GM23338 (cell line): ENCODE data around the gene ADAMTS17. TPM values are rescaled to one million over a fixed set of nuclear protein-coding genes. Genes with fewer than 3 reads are reported as not detected.

ENCODE experiments used
- ATAC-seq: fragments of 200-7000 bp; cut with Tn5 transposase; 3 replicates; pipeline ENCODE4 v1.9.1; 2020
- DNase-seq: peaks from one replicate; pipeline ENCODE4 v3.0.0-alpha.2; 2015; ENCODE audit warnings: low spot score
- H2AFZ ChIP-seq: fragments of 200-600 bp; sonication (generic); 2 replicates; pipeline ENCODE4 v1.8.0; 2016; ENCODE audit warnings: antibody characterized with exemption, mild to moderate bottlenecking, moderate library complexity
- H3F3A ChIP-seq: fragments of 200-600 bp; sonication (generic); replicated peaks from 2 replicates; pipeline ENCODE4 v1.8.0; 2017; ENCODE audit warnings: antibody characterized with exemption, mixed run types, low read depth
- H3K27ac ChIP-seq: fragments of 200-600 bp; sonication (generic); 2 replicates; pipeline ENCODE4 v1.6.1; 2016; ENCODE audit warnings: low read depth
- H3K27me3 ChIP-seq: fragments of 200-600 bp; sonication (generic); 2 replicates; pipeline ENCODE4 v1.8.0; 2016; ENCODE audit warnings: mild to moderate bottlenecking, mixed run types, moderate library complexity; ENCODE audit not compliant: insufficient read depth
- H3K36me3 ChIP-seq: fragments of 200-600 bp; sonication (generic); 2 replicates; pipeline ENCODE4 v1.8.0; 2016; ENCODE audit warnings: mild to moderate bottlenecking; ENCODE audit not compliant: insufficient read depth
- H3K4me1 ChIP-seq: fragments of 200-600 bp; sonication (generic); 2 replicates; pipeline ENCODE4 v1.8.0; 2016; ENCODE audit warnings: mild to moderate bottlenecking, moderate library complexity; ENCODE audit not compliant: insufficient read depth
- H3K4me2 ChIP-seq: fragments of 200-600 bp; sonication (generic); 2 replicates; pipeline ENCODE4 v1.7.1; 2017; ENCODE audit warnings: mixed run types
- H3K4me3 ChIP-seq: fragments of 200-600 bp; sonication (generic); 2 replicates; pipeline ENCODE4 v1.6.1; 2016; ENCODE audit warnings: mixed run types
- H3K79me2 ChIP-seq: fragments of 200-600 bp; sonication (generic); replicated peaks from 2 replicates; pipeline ENCODE4 v1.8.0; 2017; ENCODE audit warnings: mild to moderate bottlenecking; ENCODE audit not compliant: insufficient read depth
- H3K9me2 ChIP-seq: fragments of 200-600 bp; sonication (generic); 2 replicates; pipeline ENCODE4 v1.8.0; 2017; ENCODE audit not compliant: insufficient read depth
- H4K20me1 ChIP-seq: fragments of 200-600 bp; sonication (generic); replicated peaks from 2 replicates; pipeline ENCODE4 v1.8.0; 2017; ENCODE audit warnings: mild to moderate bottlenecking; ENCODE audit not compliant: insufficient read depth
- H3K27ac Mint-ChIP-seq: 2 replicates; pipeline ENCODE4 v1.8.0; 2020; ENCODE audit warnings: inconsistent platforms, mild to moderate bottlenecking, moderate library complexity, mixed read lengths
- H3K27me3 Mint-ChIP-seq: 3 replicates; pipeline ENCODE4 v1.8.0; 2022; ENCODE audit warnings: low read depth, mild to moderate bottlenecking, moderate library complexity, mixed read lengths, inconsistent platforms; ENCODE audit not compliant: insufficient read depth, poor library complexity
- H3K36me3 Mint-ChIP-seq: 3 replicates; pipeline ENCODE4 v1.8.0; 2021; ENCODE audit warnings: low read depth, mild to moderate bottlenecking, inconsistent platforms, moderate library complexity, mixed read lengths
- H3K4me1 Mint-ChIP-seq: 3 replicates; pipeline ENCODE4 v1.8.0; 2020; ENCODE audit warnings: mild to moderate bottlenecking, inconsistent platforms, mixed read lengths
- H3K4me3 Mint-ChIP-seq: 3 replicates; pipeline ENCODE4 v1.8.0; 2021; ENCODE audit warnings: moderate library complexity, mild to moderate bottlenecking, inconsistent platforms, mixed read lengths
- H3K9me3 Mint-ChIP-seq: 3 replicates; pipeline ENCODE4 v1.8.0; 2020; ENCODE audit warnings: moderate library complexity, mild to moderate bottlenecking, inconsistent platforms, mixed read lengths
- CREB1 ChIP-seq: fragments of 250-450 bp; sonication (Bioruptor Pico); IDR thresholded peaks from 2 replicates; pipeline ENCODE4 v1.5.0; 2020; ENCODE audit warnings: low read depth, mild to moderate bottlenecking, moderate library complexity
- EZH2 ChIP-seq: fragments of 200-600 bp; sonication (generic); IDR thresholded peaks from one replicate; pipeline ENCODE4 v1.8.0; 2017; ENCODE audit warnings: antibody characterized with exemption, mild to moderate bottlenecking, low read depth; ENCODE audit not compliant: unreplicated experiment
- EZH2phosphoT487 ChIP-seq: fragments of 200-600 bp; sonication (generic); IDR thresholded peaks from one replicate; pipeline ENCODE4 v1.8.1; 2018; ENCODE audit warnings: antibody characterized with exemption; ENCODE audit not compliant: unreplicated experiment
- JUNB ChIP-seq: IDR thresholded peaks from one replicate; pipeline ENCODE4 v1.6.1; 2016; ENCODE audit warnings: antibody characterized with exemption; ENCODE audit not compliant: unreplicated experiment
- NANOG ChIP-seq: IDR thresholded peaks from 2 replicates; pipeline ENCODE4 v1.6.1; 2016; ENCODE audit warnings: antibody characterized with exemption, borderline replicate concordance
- POLR2AphosphoS5 ChIP-seq: IDR thresholded peaks from 2 replicates; pipeline ENCODE4 v1.6.1; 2016; ENCODE audit warnings: antibody characterized with exemption, low read depth
- STAT1 ChIP-seq: IDR thresholded peaks from one replicate; pipeline ENCODE4 v1.6.1; 2016; ENCODE audit warnings: antibody characterized with exemption; ENCODE audit not compliant: unreplicated experiment
- ZNF114 ChIP-seq: fragments of 250-450 bp; sonication (Bioruptor Pico); IDR thresholded peaks from 2 replicates; pipeline ENCODE4 v1.5.0; 2020; ENCODE audit warnings: mild to moderate bottlenecking, moderate library complexity
- ZNF331 ChIP-seq: fragments of 250-450 bp; sonication (Bioruptor Pico); IDR thresholded peaks from 2 replicates; pipeline ENCODE4 v1.5.0; 2020; ENCODE audit warnings: low read depth, mild to moderate bottlenecking, moderate library complexity
- polyA plus RNA-seq: library from polyadenylated mRNA; unstranded; fragments of >200 nt; fragmentation: Nextera tagmentation; extraction: Ambion mirVana; gene quantifications from 2 replicates; pipeline ENCODE4 v1.2.1, GENCODE V29; 2016
- total RNA-seq: library from RNA; depleted of rRNA; stranded (reverse); fragments of >200 nt; shearing (Covaris generic); gene quantifications from 2 replicates; pipeline ENCODE4 v1.2.3, GENCODE V29; 2014
- TF ChIP-seq, protein P1 (sequence below): fragments of 250-450 bp; sonication (Bioruptor Pico); IDR thresholded peaks from 2 replicates; pipeline ENCODE4 v1.5.0; 2020; ENCODE audit warnings: mild to moderate bottlenecking, moderate library complexity
- TF ChIP-seq, protein P2 (sequence below): IDR thresholded peaks from one replicate; pipeline ENCODE4 v1.6.1; 2018; ENCODE audit warnings: antibody characterized with exemption; ENCODE audit not compliant: unreplicated experiment
- TF ChIP-seq, protein P3 (sequence below): IDR thresholded peaks from 2 replicates; pipeline ENCODE4 v1.6.1; 2016; ENCODE audit warnings: antibody characterized with exemption

ADAMTS17 gene
- total and polyA plus RNA-seq, 2 experiments from 2014 or later, result 0.60 to 3.8 TPM

DNA sequence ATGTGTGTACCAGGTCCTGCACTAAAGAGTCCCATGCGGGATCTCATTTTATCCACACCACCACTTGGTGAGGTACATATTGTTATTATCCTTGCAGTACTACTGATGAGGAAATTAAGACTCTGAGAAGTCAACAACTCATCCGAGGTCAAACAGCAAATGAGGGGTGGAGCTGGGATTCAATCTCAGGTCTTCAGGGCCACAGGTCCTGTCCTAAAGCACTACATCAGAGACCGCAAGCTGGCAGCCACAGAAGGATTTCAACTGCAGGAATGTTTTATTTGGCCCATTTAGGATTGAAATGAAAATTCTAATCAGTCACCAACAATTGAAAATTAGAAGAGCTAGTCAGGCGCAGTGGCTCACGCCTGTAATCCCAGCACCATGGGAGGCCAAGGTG is 131.4 kb downstream of the ADAMTS17 start:
- no peaks in the 10 kb centered on the region for H3K9me3 Mint-ChIP-seq
- peaks cover 7% of the 10 kb centered on the region for H3K27me3 Mint-ChIP-seq

More for the DNA sequence above, 131.4 kb downstream of the ADAMTS17 start:
- H3K36me3 Mint-ChIP-seq, result no peaks in the 10 kb centered on the region
- no peak overlapping the region for H3K27ac Mint-ChIP-seq
- no peaks in the 10 kb centered on the region for H3K79me2 ChIP-seq
- H3K4me2 ChIP-seq, result no peak overlapping the region
- no peak overlapping the region for H3K4me3 Mint-ChIP-seq
- H2AFZ ChIP-seq, result no peak overlapping the region
- H3K4me1 Mint-ChIP-seq, result peaks cover 23% of the 10 kb centered on the region
- ATAC-seq, result no peak
- no peak overlapping the region for H3K27ac ChIP-seq
- no peaks in the 10 kb centered on the region for H4K20me1 ChIP-seq
- TF ChIP-seq NANOG, result no peak
- no peak for TF ChIP-seq EZH2phosphoT487
- TF ChIP-seq CREB1 (CRISPR knock-in tag), result no peak
- TF ChIP-seq ZNF114 (CRISPR knock-in tag), result no peak
- TF ChIP-seq, protein P1, sequence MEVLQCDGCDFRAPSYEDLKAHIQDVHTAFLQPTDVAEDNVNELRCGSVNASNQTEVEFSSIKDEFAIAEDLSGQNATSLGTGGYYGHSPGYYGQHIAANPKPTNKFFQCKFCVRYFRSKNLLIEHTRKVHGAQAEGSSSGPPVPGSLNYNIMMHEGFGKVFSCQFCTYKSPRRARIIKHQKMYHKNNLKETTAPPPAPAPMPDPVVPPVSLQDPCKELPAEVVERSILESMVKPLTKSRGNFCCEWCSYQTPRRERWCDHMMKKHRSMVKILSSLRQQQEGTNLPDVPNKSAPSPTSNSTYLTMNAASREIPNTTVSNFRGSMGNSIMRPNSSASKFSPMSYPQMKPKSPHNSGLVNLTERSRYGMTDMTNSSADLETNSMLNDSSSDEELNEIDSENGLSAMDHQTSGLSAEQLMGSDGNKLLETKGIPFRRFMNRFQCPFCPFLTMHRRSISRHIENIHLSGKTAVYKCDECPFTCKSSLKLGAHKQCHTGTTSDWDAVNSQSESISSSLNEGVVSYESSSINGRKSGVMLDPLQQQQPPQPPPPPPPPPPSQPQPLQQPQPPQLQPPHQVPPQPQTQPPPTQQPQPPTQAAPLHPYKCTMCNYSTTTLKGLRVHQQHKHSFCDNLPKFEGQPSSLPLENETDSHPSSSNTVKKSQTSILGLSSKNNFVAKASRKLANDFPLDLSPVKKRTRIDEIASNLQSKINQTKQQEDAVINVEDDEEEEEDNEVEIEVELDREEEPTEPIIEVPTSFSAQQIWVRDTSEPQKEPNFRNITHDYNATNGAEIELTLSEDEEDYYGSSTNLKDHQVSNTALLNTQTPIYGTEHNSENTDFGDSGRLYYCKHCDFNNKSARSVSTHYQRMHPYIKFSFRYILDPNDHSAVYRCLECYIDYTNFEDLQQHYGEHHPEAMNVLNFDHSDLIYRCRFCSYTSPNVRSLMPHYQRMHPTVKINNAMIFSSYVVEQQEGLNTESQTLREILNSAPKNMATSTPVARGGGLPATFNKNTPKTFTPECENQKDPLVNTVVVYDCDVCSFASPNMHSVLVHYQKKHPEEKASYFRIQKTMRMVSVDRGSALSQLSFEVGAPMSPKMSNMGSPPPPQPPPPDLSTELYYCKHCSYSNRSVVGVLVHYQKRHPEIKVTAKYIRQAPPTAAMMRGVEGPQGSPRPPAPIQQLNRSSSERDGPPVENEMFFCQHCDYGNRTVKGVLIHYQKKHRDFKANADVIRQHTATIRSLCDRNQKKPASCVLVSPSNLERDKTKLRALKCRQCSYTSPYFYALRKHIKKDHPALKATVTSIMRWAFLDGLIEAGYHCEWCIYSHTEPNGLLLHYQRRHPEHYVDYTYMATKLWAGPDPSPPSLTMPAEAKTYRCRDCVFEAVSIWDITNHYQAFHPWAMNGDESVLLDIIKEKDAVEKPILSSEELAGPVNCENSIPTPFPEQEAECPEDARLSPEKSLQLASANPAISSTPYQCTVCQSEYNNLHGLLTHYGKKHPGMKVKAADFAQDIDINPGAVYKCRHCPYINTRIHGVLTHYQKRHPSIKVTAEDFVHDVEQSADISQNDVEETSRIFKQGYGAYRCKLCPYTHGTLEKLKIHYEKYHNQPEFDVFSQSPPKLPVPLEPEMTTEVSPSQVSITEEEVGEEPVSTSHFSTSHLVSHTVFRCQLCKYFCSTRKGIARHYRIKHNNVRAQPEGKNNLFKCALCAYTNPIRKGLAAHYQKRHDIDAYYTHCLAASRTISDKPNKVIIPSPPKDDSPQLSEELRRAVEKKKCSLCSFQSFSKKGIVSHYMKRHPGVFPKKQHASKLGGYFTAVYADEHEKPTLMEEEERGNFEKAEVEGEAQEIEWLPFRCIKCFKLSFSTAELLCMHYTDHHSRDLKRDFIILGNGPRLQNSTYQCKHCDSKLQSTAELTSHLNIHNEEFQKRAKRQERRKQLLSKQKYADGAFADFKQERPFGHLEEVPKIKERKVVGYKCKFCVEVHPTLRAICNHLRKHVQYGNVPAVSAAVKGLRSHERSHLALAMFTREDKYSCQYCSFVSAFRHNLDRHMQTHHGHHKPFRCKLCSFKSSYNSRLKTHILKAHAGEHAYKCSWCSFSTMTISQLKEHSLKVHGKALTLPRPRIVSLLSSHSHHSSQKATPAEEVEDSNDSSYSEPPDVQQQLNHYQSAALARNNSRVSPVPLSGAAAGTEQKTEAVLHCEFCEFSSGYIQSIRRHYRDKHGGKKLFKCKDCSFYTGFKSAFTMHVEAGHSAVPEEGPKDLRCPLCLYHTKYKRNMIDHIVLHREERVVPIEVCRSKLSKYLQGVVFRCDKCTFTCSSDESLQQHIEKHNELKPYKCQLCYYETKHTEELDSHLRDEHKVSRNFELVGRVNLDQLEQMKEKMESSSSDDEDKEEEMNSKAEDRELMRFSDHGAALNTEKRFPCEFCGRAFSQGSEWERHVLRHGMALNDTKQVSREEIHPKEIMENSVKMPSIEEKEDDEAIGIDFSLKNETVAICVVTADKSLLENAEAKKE, result no peak
- no peak for TF ChIP-seq ZNF331 (CRISPR knock-in tag)
- TF ChIP-seq POLR2AphosphoS5, result no peak
- no peak for TF ChIP-seq EZH2
- TF ChIP-seq, protein P2, sequence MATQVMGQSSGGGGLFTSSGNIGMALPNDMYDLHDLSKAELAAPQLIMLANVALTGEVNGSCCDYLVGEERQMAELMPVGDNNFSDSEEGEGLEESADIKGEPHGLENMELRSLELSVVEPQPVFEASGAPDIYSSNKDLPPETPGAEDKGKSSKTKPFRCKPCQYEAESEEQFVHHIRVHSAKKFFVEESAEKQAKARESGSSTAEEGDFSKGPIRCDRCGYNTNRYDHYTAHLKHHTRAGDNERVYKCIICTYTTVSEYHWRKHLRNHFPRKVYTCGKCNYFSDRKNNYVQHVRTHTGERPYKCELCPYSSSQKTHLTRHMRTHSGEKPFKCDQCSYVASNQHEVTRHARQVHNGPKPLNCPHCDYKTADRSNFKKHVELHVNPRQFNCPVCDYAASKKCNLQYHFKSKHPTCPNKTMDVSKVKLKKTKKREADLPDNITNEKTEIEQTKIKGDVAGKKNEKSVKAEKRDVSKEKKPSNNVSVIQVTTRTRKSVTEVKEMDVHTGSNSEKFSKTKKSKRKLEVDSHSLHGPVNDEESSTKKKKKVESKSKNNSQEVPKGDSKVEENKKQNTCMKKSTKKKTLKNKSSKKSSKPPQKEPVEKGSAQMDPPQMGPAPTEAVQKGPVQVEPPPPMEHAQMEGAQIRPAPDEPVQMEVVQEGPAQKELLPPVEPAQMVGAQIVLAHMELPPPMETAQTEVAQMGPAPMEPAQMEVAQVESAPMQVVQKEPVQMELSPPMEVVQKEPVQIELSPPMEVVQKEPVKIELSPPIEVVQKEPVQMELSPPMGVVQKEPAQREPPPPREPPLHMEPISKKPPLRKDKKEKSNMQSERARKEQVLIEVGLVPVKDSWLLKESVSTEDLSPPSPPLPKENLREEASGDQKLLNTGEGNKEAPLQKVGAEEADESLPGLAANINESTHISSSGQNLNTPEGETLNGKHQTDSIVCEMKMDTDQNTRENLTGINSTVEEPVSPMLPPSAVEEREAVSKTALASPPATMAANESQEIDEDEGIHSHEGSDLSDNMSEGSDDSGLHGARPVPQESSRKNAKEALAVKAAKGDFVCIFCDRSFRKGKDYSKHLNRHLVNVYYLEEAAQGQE, result no peak
- TF ChIP-seq JUNB, result no peak
- TF ChIP-seq, protein P3, sequence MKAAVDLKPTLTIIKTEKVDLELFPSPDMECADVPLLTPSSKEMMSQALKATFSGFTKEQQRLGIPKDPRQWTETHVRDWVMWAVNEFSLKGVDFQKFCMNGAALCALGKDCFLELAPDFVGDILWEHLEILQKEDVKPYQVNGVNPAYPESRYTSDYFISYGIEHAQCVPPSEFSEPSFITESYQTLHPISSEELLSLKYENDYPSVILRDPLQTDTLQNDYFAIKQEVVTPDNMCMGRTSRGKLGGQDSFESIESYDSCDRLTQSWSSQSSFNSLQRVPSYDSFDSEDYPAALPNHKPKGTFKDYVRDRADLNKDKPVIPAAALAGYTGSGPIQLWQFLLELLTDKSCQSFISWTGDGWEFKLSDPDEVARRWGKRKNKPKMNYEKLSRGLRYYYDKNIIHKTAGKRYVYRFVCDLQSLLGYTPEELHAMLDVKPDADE, result no peak
- no peak for TF ChIP-seq STAT1
- no peaks in the 10 kb centered on the region for H3K9me2 ChIP-seq
- H3K4me3 ChIP-seq, result no peak overlapping the region
- no peaks in the 10 kb centered on the region; the same call in none of the 2 replicates for H3K4me1 ChIP-seq
- no peaks in the 10 kb centered on the region for H3K36me3 ChIP-seq
- no peaks in the 10 kb centered on the region for H3F3A ChIP-seq
- DNase-seq, result no peak
- H3K27me3 ChIP-seq, result no peaks in the 10 kb centered on the region
